ENCODE measurements around the gene FITM1. TPM values are rescaled to one million over a fixed set of nuclear protein-coding genes. Genes with fewer than 3 reads are reported as not detected.
A peak's percentile ranks its signal among the peaks of the same experiment; 100 is the strongest.

FITM1 gene, protein sequence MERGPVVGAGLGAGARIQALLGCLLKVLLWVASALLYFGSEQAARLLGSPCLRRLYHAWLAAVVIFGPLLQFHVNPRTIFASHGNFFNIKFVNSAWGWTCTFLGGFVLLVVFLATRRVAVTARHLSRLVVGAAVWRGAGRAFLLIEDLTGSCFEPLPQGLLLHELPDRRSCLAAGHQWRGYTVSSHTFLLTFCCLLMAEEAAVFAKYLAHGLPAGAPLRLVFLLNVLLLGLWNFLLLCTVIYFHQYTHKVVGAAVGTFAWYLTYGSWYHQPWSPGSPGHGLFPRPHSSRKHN
- total RNA-seq (2014; rRNA removed; shearing (Covaris generic)): 1.8 TPM in 1 of 2 replicates, not detected in the other

DNA sequence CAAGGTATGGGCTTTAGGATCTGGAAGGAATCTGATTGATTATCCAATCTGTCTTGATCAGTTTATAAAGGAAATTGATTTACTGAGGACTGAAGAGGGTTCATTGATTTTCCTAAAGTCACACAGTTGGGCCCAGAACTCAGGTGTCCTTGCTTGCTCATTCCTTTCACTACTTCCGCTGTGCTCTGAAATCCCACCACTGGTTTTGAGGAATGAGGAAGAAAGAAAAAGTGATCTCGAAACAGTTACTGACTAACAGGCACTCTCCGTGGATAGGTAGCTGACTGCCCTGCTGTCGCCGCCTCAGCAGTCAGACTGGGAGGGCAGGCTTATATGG, at the start of gene FITM1:
TSS of gene FITM1 (plus strand) at position 280 of the 337 bp plus-strand sequence. CDS start 905 bp downstream, outside the sequence.
- H3K36me3 ChIP-seq: no peaks in the 10 kb centered on the region
- no peak for DNase-seq (ENCODE audit: low read depth in 1 of 2, low spot score in 2 of 2)
- no peaks in the 10 kb centered on the region for H3K27me3 ChIP-seq (replicated peaks)
- H3K9me3 ChIP-seq (replicated peaks): no peaks in the 10 kb centered on the region
- H3K4me1 ChIP-seq (replicated peaks): peaks cover 1% of the 10 kb centered on the region
- H3K4me3 ChIP-seq: no peak within 1 kb of the TSS
- no peak within 1 kb of the TSS for H3K27ac ChIP-seq

DNA sequence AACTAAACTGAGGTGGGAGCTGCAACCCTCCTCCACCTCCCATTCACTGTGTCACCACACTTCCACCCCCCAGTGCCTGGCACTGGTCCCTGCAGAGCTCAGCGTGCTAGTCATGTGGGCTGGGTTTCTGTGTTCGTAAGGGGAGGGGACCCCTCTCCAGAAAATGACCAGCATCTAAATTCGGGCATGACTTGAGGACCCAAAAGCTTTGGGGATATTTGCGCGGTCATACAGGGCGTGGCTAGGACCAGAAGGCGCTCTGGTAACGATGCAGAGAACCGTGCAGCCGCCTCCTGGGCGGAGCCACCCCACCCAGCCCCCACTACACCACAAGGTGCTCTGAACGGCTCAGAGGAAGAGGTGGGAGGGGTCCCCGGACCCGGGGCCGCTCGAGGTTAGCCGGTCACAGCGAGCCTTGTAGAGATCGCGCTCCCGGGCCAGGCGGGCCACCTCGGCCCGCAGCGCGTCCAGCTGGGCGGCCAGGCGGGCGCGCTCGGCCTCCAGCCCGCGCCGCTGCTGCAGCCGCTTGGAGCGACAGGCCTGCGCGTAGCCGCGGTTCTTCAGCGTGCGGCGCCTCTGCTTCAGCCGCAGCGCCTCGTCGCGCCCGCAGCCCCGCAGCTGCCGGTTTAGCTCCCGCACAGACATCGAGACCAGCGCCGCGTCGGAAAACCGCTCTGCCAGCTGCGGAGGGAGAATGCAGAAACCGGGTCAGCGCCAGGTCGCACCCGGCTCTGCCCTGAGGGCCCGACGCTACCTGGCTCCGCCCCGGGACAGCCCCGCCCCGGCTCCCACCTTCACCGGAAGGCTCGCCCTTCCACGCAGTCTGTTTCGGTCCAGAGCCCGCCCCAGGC, 49.3 kb upstream of the FITM1 start:
- peaks cover 34% of the 10 kb centered on the region for H3K27me3 ChIP-seq (replicated peaks)
- no peaks in the 10 kb centered on the region for H3K36me3 ChIP-seq
- peak in 1 of 2 experiments; percentile 12 for DNase-seq (ENCODE audit: low read depth in 1 of 2, low spot score in 2 of 2)

DNA sequence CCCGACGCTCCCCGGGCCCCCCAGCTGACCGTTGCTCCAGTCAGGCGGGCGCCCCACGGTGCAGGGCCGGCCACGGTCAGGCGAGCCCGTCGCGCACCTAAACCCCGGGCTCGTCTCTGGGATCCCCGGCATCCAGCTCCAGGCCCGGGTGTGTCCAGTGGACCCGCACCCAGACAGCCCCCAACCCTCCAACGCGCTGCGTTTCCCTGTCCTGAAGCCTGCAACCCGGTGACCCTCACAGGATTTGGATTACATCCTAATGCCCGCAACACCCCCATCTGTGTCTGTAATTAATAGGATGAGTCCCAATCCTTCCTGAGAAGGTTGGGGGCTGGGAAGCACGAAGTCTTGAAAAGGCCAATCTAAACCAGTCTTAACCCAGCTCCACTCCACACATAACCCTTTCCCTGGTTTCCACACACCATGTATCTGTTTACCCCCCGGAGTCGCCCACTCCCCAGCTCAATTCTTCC, 48.7 kb upstream of the FITM1 start:
- Histone ChIP-seq H3K27me3 (replicated peaks) (peaks cover 34% of the 10 kb centered on the region), H3K27ac (no peak overlapping the region), H3K9me3 (replicated peaks) (no peaks in the 10 kb centered on the region), H3K36me3 (no peaks in the 10 kb centered on the region), H3K4me3 (no peak overlapping the region), H3K4me1 (replicated peaks) (peaks cover 10% of the 10 kb centered on the region)
- no peak for DNase-seq (ENCODE audit: low read depth in 1 of 2, low spot score in 2 of 2)

More for the DNA sequence above, 49.3 kb upstream of the FITM1 start:
- Histone ChIP-seq H3K4me3 (peak overlapping the region; percentile 33), H3K4me1 (replicated peaks) (peaks cover 10% of the 10 kb centered on the region), H3K9me3 (replicated peaks) (no peaks in the 10 kb centered on the region), H3K27ac (no peak overlapping the region)

DNA sequence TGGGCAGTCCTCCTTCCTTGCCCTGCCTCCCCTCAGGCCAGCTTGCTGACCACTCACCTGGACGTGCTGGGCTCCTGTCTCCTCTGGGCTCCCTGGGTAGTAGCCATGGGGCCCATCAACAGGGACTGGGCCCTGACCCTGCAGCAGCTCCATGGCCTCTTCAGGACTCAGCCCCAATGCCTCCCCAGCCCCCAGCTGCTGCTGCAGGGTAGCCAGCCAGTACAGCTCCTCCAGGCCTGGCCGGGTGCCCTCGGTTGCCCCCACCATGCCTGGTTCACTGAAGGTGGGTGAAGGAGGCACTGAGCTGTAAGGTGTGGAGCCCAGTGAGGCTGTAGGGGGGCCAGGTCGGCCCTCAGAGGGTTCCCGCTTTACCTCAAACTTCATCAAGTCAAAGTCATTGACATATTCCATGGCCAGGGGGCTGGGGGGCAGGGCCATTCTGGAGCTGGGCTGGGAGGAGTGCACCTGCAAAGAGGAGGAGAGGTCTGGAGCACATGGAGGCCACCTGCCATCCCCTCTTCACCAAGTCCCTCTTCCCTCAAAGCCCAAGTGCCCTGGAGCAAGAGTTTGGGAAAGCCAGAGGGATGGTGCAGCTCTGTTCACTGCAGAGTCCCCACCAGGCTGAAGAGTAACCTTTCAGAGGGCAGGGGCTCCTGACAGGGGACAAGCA, 47.9 kb upstream of the FITM1 start:
- Histone ChIP-seq H3K36me3 (no peaks in the 10 kb centered on the region), H3K4me1 (replicated peaks) (peaks cover 10% of the 10 kb centered on the region), H3K9me3 (replicated peaks) (no peaks in the 10 kb centered on the region), H3K27ac (no peak overlapping the region), H3K27me3 (replicated peaks) (peaks cover 34% of the 10 kb centered on the region), H3K4me3 (no peak overlapping the region)
- DNase-seq (ENCODE audit: low read depth in 1 of 2, low spot score in 2 of 2): no peak

DNA sequence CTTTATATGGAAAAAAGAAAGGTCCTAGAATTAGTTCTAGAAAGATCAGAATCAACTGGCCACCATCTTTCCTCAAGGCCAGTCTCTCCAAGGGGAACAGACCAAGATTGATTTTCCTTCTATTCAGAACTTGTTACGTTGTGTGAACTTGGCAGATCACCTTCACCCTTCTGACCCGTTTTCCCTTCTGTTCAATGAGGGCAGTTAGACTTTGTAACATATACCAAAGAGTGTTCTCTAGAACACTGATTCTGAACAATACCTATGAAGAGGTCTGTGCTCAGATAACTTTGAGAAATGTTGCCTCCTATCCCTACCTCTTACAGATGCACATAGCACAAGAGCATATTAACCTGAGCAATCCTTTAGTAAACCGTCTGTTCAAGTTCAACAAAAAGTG, 47.0 kb upstream of the FITM1 start:
- peaks cover 10% of the 10 kb centered on the region for H3K4me1 ChIP-seq (replicated peaks)
- no peaks in the 10 kb centered on the region for H3K36me3 ChIP-seq
- no peak for DNase-seq (ENCODE audit: low read depth in 1 of 2, low spot score in 2 of 2)
- H3K27me3 ChIP-seq (replicated peaks): peaks cover 34% of the 10 kb centered on the region
- no peak overlapping the region for H3K4me3 ChIP-seq
- no peak overlapping the region for H3K27ac ChIP-seq
- H3K9me3 ChIP-seq (replicated peaks): no peaks in the 10 kb centered on the region

DNA sequence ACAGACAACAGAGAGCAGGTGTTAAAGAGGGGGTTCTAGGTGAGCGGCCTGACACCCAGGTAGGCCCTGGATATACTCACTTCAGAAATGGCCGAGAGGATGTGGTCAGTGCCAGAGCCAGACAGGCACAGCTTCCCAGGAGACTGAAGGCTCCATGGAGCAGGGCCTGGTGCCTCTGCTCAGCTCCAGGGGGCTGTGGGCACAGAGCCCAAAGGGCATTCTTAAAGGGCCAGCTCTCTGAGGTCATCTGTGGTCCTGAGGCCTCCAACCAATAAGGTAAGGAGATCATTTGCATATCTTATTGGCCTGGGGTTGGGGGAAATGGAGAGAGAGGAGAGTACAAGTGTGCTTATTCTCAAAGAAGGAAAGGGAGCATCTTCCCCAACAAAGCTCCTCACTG, 46.0 kb upstream of the FITM1 start:
- H3K27me3 ChIP-seq (replicated peaks): peaks cover 34% of the 10 kb centered on the region

DNA sequence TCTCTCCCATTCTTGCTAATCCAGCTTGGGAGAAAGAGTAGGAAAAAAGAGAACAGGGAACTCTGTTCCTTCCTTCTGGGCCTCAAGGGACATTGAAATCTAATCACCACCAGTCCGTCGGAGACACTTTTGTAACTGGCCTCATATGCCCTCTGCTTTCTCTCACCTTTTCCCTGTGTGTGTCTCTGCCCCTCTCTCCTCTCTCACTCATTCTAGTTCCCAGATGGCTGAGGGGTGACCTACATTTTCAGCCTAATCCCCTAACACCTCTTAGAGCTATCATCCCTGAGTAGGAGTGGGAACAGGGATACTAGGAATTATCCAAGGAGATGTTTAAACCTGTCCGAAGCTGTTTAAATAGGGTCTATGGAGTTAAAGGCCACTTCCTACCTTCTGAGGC, 45.2 kb upstream of the FITM1 start:
- Histone ChIP-seq H3K36me3 (no peaks in the 10 kb centered on the region), H3K4me1 (replicated peaks) (peaks cover 10% of the 10 kb centered on the region), H3K27ac (no peak overlapping the region), H3K9me3 (replicated peaks) (no peaks in the 10 kb centered on the region), H3K4me3 (no peak overlapping the region), H3K27me3 (replicated peaks) (peaks cover 34% of the 10 kb centered on the region)
- DNase-seq (ENCODE audit: low read depth in 1 of 2, low spot score in 2 of 2): no peak

More for the DNA sequence above, 46.0 kb upstream of the FITM1 start:
- Histone ChIP-seq H3K36me3 (no peaks in the 10 kb centered on the region), H3K4me3 (no peak overlapping the region), H3K27ac (no peak overlapping the region), H3K9me3 (replicated peaks) (no peaks in the 10 kb centered on the region), H3K4me1 (replicated peaks) (peaks cover 10% of the 10 kb centered on the region)
- no peak for DNase-seq (ENCODE audit: low read depth in 1 of 2, low spot score in 2 of 2)

DNA sequence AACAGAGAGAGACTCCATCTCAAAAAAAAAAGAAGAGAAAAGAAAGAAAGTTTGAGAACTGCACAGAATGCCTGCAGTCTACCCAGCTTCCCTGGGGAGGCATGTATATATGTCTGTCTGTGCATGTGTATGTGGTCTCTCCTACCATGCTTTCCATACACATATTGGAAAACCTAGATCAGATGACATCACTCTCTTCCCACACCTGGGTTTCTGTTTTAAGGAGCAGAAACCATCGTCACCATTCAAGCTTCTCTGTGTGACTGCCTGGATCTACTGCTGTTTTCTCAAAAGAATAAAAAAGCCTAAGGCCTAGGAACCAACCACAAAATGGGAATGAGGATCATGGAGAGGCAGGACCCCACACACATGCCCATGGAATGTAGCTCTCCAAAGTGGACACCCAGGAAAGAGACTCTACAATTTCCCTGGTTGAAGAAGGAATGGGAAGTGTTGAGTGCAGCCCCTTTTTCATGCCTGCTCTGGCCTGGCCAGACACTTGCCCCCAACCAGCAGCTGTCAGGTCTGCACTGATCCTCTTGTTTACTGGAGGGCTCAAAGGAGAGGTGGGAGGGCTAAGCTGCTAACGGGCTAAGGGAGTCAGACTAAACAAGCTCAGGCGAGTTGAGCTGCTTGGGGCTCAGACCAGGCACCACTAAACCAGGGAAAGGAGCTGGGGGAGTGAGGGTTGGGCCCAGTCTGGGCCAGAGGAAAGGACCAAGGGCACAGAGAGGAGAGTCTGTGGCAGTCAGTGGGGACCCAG, 44.1 kb upstream of the FITM1 start:
- Histone ChIP-seq H3K36me3 (no peaks in the 10 kb centered on the region), H3K4me3 (no peak overlapping the region), H3K9me3 (replicated peaks) (no peaks in the 10 kb centered on the region), H3K27ac (no peak overlapping the region), H3K27me3 (replicated peaks) (peaks cover 22% of the 10 kb centered on the region), H3K4me1 (replicated peaks) (peaks cover 2% of the 10 kb centered on the region)
- no peak for DNase-seq (ENCODE audit: low read depth in 1 of 2, low spot score in 2 of 2)

DNA sequence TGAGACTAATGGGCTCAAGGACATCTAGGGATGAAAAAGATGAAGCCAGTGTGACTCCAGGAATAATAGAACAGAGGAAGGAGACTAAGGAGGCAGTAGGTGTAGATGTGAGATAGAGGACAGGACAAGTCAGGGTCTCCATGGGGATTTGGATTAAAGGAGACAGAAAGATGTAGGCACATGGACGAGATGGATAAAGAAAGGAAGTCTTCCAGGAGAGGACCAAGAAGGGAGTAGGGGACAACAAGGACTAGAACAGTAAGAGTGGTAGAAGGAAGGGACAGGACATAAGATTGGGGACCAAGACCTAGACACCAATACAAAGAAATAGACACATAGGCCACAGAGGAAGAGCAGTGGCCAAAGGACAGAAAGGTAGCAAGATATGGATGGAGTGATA, 43.5 kb upstream of the FITM1 start:
- DNase-seq (ENCODE audit: low read depth in 1 of 2, low spot score in 2 of 2): no peak
- no peaks in the 10 kb centered on the region for H3K36me3 ChIP-seq
- H3K4me1 ChIP-seq (replicated peaks): no peaks in the 10 kb centered on the region
- H3K27me3 ChIP-seq (replicated peaks): peaks cover 16% of the 10 kb centered on the region
- H3K27ac ChIP-seq: no peak overlapping the region
- H3K4me3 ChIP-seq: no peak overlapping the region
- H3K9me3 ChIP-seq (replicated peaks): no peaks in the 10 kb centered on the region

DNA sequence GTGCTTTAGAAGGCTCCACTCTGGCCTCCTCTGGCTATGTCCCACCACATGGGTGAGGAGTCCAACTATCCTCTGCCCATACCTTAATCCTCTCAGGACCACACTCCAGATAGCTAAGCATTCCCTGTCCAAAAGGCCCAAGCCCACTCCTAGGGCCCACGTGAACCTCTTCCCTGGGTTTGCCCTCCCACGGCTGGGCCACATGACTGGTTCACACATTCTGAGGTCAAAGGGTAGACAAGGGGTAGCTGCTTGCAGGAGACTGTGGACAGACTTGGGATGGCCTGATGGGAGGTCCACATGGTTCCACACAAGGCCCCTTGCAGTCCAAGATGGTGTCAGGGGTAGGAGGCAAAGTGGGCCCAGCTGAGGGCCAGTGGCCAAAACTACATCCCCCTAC, 42.4 kb upstream of the FITM1 start:
- DNase-seq (ENCODE audit: low read depth in 1 of 2, low spot score in 2 of 2): no peak
- H3K27ac ChIP-seq: no peak overlapping the region
- no peaks in the 10 kb centered on the region for H3K9me3 ChIP-seq (replicated peaks)

DNA sequence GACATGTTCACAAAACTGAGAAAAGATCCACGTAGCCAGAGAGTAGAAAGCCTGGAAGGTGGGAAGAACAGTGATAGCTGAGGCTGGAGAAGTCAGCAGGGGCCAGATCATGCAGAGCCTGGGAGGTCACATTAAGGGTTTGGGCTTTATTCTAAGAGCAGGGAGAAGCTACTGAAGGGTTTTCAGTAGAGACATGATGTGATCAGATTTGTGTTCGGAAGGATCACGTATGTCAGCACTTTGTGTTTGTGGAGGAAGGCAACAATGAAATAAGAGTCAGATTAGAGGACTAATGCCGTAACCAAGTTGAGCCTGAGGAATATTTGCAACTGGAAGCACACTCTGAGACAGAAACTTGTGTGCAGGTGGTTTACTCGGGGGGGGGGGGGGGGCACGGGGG, 40.6 kb upstream of the FITM1 start:
- Histone ChIP-seq H3K4me1 (replicated peaks) (peaks cover 11% of the 10 kb centered on the region), H3K27ac (no peak overlapping the region), H3K4me3 (no peak overlapping the region), H3K36me3 (no peaks in the 10 kb centered on the region), H3K9me3 (replicated peaks) (0 out of 2 replicates have a peak, but pooled peaks cover 2% of the 10 kb centered on the region), H3K27me3 (replicated peaks) (no peaks in the 10 kb centered on the region)
- DNase-seq (ENCODE audit: low read depth in 1 of 2, low spot score in 2 of 2): no peak

More for the DNA sequence above, 42.4 kb upstream of the FITM1 start:
- H3K27me3 ChIP-seq (replicated peaks): peaks cover 5% of the 10 kb centered on the region
- H3K4me1 ChIP-seq (replicated peaks): no peaks in the 10 kb centered on the region
- H3K4me3 ChIP-seq: no peak overlapping the region
- no peaks in the 10 kb centered on the region for H3K36me3 ChIP-seq

DNA sequence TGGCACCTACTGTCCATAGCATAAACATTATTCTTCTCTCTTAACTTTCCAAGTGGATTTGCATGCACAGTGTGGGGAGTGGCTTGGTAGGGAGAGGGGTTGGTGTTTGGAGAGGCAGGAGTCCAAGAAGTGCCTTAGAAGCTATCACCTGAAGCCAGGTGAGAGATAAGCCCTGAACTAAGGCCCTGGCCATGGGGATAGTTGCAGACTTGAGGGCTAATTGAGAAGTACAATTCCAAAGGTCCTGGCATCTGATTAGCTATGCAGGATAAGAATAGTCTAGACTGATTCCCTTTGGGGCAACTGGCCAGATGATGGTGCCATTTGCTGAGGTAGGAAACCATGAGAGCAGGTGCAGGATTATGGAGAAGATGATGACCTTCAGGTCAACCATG, 38.4 kb upstream of the FITM1 start:
- H3K9me3 ChIP-seq (replicated peaks): 0 out of 2 replicates have a peak, but pooled peaks cover 2% of the 10 kb centered on the region
- H3K4me3 ChIP-seq: no peak overlapping the region

DNA sequence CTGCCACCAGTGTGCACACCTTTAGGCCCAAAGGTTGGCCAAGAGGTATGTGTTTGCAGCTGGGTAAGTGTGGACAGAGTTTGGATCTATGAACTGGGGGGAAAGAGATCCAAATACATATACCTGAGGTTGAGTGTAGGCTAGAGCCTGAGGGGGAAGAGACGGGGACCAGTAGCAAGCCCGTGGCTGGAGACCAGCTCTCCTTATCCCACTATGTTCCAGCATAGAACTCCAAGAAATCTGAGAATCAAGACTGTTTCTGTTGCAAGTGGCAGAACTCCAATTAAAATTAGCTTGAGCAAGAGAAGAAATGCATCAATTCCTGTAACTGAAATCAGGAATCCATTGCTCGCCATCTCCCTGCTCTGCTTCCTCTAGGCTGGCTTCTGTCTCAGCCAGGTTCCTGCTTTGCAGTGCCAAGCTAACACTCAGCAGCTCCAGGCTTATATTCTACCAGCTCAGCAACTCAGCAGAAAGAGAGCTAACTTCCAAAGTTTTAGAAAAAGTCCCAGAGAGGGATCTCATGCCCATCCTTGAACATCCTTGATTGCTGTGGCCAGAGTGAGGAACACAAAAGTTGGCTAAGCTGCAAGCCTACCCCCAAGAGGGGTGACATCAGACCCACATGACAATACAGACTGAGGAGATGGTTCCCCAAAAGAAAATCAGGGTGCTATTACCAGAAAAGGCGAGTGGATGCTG, 37.8 kb upstream of the FITM1 start:
- no peak for DNase-seq (ENCODE audit: low read depth in 1 of 2, low spot score in 2 of 2)
- Histone ChIP-seq H3K27ac (no peak overlapping the region), H3K4me3 (no peak overlapping the region), H3K27me3 (replicated peaks) (no peaks in the 10 kb centered on the region), H3K9me3 (replicated peaks) (0 out of 2 replicates have a peak, but pooled peaks cover 2% of the 10 kb centered on the region), H3K4me1 (replicated peaks) (peaks cover 20% of the 10 kb centered on the region), H3K36me3 (no peaks in the 10 kb centered on the region)

More for the DNA sequence above, 38.4 kb upstream of the FITM1 start:
- Histone ChIP-seq H3K36me3 (no peaks in the 10 kb centered on the region), H3K27me3 (replicated peaks) (no peaks in the 10 kb centered on the region), H3K27ac (no peak overlapping the region), H3K4me1 (replicated peaks) (peaks cover 20% of the 10 kb centered on the region)
- no peak for DNase-seq (ENCODE audit: low read depth in 1 of 2, low spot score in 2 of 2)

Measured in SJSA1 (cell line).